Neural progenitor cell (in vitro differentiated cells): ENCODE results near the gene RBPMS2.

Experiments
- CTCF ChIP-seq: fragments of 200-600 bp; sonication (generic); IDR thresholded peaks from 2 replicates; pipeline ENCODE4 v1.5.1; 2017; ENCODE audit warnings: antibody characterized with exemption, mild to moderate bottlenecking
- EZH2 ChIP-seq: fragments of 200-600 bp; sonication (generic); IDR thresholded peaks from 2 replicates; pipeline ENCODE4 v1.6.1; 2017; ENCODE audit warnings: antibody characterized with exemption, mild to moderate bottlenecking, moderate library complexity
- EZH2phosphoT487 ChIP-seq: fragments of 200-600 bp; sonication (generic); IDR thresholded peaks from 2 replicates; pipeline ENCODE4 v1.6.1; 2017; ENCODE audit warnings: antibody characterized with exemption

- TF ChIP-seq CTCF (no peak), EZH2 (no peak), EZH2phosphoT487 (no peak)
Measured at GRCh38 chr15:64804619-64805018, 29.2 kb upstream of the RBPMS2 start.
